ENCODE results near the gene SPTBN4.

- peak; percentile 46 for TF ChIP-seq ZNF335 (tag by site-specific recombination; conservative IDR thresholded peaks at IDR 0.05)
- peak; percentile 98 for TF ChIP-seq CTCF (tag by site-specific recombination; IDR thresholded peaks at IDR 0.05)
- no peak for TF ChIP-seq ZNF549 (tag by site-specific recombination; IDR thresholded peaks at IDR 0.05)
- TF ChIP-seq ZNF324 (tag by site-specific recombination; IDR thresholded peaks at IDR 0.05): peak; percentile 40; the same call in 1 of the 2 replicates
- TF ChIP-seq ZBTB26 (tag by site-specific recombination; optimal IDR thresholded peaks at IDR 0.05): peak; percentile 73
- peak; percentile 64 for TF ChIP-seq PATZ1 (tag by site-specific recombination; IDR thresholded peaks at IDR 0.05)
- TF ChIP-seq KLF16 (tag by site-specific recombination; IDR thresholded peaks at IDR 0.05): peak; percentile 62; the same call in 1 of the 2 replicates
- no peak for TF ChIP-seq MZF1 (tag by site-specific recombination; IDR thresholded peaks at IDR 0.05; ENCODE audit: borderline replicate concordance)
- TF ChIP-seq ZNF610 (tag by site-specific recombination; IDR thresholded peaks at IDR 0.05; ENCODE audit: borderline replicate concordance): peak; percentile 97
- TF ChIP-seq ZNF362 (tag by site-specific recombination; IDR thresholded peaks at IDR 0.05): no peak
These were observed 82.4 kb downstream of the SPTBN4 start for GRCh38 chr19:40549007-40549708.

Measured in HEK293 (cell line).